A549 treated with AZD9567 at 1 μM for 4 hours (cell line): ENCODE data around the gene IFNA8. TPM values are rescaled to one million over a fixed set of nuclear protein-coding genes. Genes with fewer than 3 reads are reported as not detected.

Source experiments
- total RNA-seq: library from RNA; stranded (reverse); fragments of 200-300 nt; extraction: Qiagen RNA extraction; gene quantifications from 5 replicates; pipeline ENCODE4 v1.2.3, GENCODE V29; 2022; ENCODE audit not compliant: insufficient read depth

Gene IFNA8
- total RNA-seq, result not detected in 5 replicates

DNA sequence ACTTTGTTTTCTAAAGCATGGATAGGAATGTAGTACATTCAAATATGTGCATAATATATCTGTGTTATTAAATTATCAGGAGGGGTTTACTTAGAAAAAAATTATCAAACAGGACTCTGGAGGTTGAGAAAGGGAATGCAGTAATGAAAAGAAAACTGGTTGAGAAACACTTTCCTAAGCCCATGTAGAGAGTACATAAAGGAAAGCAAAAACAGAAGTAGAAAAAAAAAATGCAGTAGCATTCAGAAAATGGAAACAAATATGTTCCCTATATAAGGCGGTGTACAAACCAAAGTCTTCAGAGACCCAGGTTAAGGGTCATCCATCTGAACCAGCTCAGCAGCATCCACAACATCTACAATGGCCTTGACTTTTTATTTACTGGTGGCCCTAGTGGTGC, at the start of gene IFNA8:
IFNA8 (plus strand) TSS at position 301 of the 400 bp plus-strand sequence; CDS start at position 361, 60 bp downstream.

DNA sequence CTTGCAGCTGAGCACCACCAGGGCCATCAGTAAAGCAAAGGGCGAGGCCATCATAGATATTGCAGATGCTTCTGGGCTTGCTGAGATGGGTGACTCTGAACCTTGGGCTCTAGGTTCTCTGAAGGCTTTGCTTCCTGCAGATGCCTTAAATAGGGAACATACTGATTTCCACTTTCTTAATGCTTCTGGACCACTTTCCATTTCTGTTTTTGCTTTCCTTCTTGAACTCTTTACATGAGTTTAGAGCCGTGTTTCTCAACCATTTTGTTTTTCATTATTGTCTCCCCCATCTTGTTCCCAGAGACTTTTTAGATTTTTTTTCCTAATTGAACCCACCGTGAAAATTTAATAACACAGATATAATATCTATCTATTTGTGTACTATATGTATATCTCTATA, 41.0 kb upstream of the IFNA8 start, which contains the start of gene IFNA13:
IFNA13 (minus strand) TSS at position 101 of the 400 bp plus-strand sequence; CDS start at position 54, 47 bp downstream.

DNA sequence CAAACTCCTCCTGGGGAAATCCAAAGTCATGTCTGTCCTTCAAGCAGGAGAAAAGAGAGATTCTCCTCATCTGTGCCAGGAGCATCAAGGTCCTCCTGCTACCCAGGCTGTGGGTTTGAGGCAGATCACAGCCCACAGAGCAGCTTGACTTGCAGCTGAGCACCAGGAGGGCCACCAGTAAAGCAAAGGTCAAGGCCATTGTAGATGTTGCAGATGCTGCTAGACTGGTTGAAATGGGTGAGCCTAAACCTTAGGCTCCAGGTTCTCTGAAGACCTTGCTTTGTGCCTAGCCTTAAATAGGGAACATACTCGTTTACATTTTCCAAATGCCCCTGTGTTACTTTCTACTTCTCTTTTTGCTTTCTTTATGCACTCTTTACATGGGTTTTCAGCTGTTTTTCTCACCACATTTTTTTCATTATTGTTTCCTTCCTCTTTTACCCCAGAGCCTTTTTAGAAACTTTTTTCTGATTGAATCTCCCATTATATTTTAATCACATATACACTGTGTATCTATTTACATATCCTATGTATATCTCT, 23.7 kb upstream of the IFNA8 start, which contains the start of gene IFNA2:
IFNA2 (minus strand) TSS at position 268 of the 540 bp plus-strand sequence; CDS start at position 199, 69 bp downstream.

DNA sequence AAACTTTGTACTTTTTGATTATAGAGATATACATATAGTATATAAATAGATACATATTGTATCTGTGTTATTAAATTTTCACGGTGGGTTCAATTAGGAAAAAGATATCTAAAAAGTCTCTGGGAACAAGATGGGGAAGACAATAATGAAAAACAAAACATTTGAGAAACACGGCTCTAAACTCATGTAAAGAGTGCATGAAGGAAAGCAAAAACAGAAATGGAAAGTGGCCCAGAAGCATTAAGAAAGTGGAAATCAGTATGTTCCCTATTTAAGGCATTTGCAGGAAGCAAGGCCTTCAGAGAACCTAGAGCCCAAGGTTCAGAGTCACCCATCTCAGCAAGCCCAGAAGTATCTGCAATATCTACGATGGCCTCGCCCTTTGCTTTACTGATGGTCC, 31.2 kb downstream of the IFNA8 start, which contains the start of gene IFNA1:
IFNA1 (plus strand) TSS at position 301 of the 400 bp plus-strand sequence; CDS start at position 370, 69 bp downstream.

Other genes starting within 250 kb of the IFNA8 start
- gene IFNA21, start 242.5 kb upstream of the IFNA8 start, total RNA-seq, result not detected in 5 replicates
- not detected in 5 replicates for gene IFNA4, start 221.5 kb upstream of the IFNA8 start, total RNA-seq
- gene IFNA7, start 206.9 kb upstream of the IFNA8 start, total RNA-seq, result not detected in 5 replicates
- gene IFNA10, start 202.0 kb upstream of the IFNA8 start, total RNA-seq, result not detected in 5 replicates
- not detected in 5 replicates for gene IFNA16, start 191.8 kb upstream of the IFNA8 start, total RNA-seq
- not detected in 5 replicates for gene IFNA17, start 180.9 kb upstream of the IFNA8 start, total RNA-seq
- gene IFNA14, start 169.1 kb upstream of the IFNA8 start, total RNA-seq, result not detected in 5 replicates
- not detected in 5 replicates for gene IFNA5, start 103.8 kb upstream of the IFNA8 start, total RNA-seq
- 13.9 to 17.9 TPM (median 17.6 TPM) in 5 replicates for gene KLHL9, start 73.7 kb upstream of the IFNA8 start, total RNA-seq
- not detected in 5 replicates for gene IFNA6, start 58.2 kb upstream of the IFNA8 start, total RNA-seq
- gene IFNA13, start 41.1 kb upstream of the IFNA8 start, total RNA-seq, result not detected in 5 replicates
- not detected in 5 replicates for gene IFNA2, start 23.7 kb upstream of the IFNA8 start, total RNA-seq
- gene IFNA1, start 31.3 kb downstream of the IFNA8 start, total RNA-seq, result not detected in 5 replicates
- 1.2 to 1.4 TPM (median 1.3 TPM) in 4 of 5 replicates, not detected in the other for gene IFNE, start 73.2 kb downstream of the IFNA8 start, total RNA-seq